Fibroblast of lung (primary cell): ENCODE results near the gene JAKMIP3. TPM values are rescaled to one million over a fixed set of nuclear protein-coding genes. Genes with fewer than 3 reads are reported as not detected.

Experiments used
- DNase-seq, 2 donors: peaks; one replicate each; pipeline versions ENCODE4 v3.0.0 to v3.0.0-alpha.2; 2010; ENCODE audit warnings: low read depth in 2 of 2
- H2AFZ ChIP-seq: 2 replicates; pipeline ENCODE4 v1.5.1; 2012; ENCODE audit warnings: low read length, control low read depth, inconsistent platforms
- H3K27ac ChIP-seq: 2 replicates; pipeline ENCODE4 v1.5.1; 2011; ENCODE audit warnings: low read length, control low read depth; ENCODE audit not compliant: insufficient read depth
- H3K27me3 ChIP-seq: 2 replicates; pipeline ENCODE4 v1.5.1; 2011; ENCODE audit warnings: mild to moderate bottlenecking, low read length; ENCODE audit not compliant: control insufficient read depth, insufficient read depth
- H3K36me3 ChIP-seq: 2 replicates; pipeline ENCODE4 v1.5.1; 2011; ENCODE audit warnings: low read length; ENCODE audit not compliant: control insufficient read depth, insufficient read depth
- H3K4me1 ChIP-seq: 2 replicates; pipeline ENCODE4 v1.5.1; 2011; ENCODE audit warnings: low read length; ENCODE audit not compliant: control insufficient read depth, insufficient read depth; ENCODE audit errors: extremely low read depth
- H3K4me2 ChIP-seq: 2 replicates; pipeline ENCODE4 v1.5.1; 2011; ENCODE audit warnings: low read length, control low read depth; ENCODE audit not compliant: insufficient read depth; ENCODE audit errors: extremely low read depth
- H3K4me3 ChIP-seq, 4 experiments: fragments of 200-600 bp in 1 of 4; sonication (generic) in 1 of 4; replicated peaks in 1 of 4; 2 replicates each; pipeline ENCODE4 v1.5.1; 2011 to 2016; ENCODE audit warnings: low read length in 4 of 4, low read depth in 3 of 4, mild to moderate bottlenecking in 3 of 4, control low read depth in 2 of 4, inconsistent platforms in 1 of 4, mixed read lengths in 1 of 4; ENCODE audit not compliant: insufficient read depth in 1 of 4; ENCODE audit errors: control extremely low read depth in 1 of 4
- H3K79me2 ChIP-seq: 2 replicates; pipeline ENCODE4 v1.5.1; 2012; ENCODE audit warnings: mild to moderate bottlenecking, low read length, inconsistent platforms; ENCODE audit not compliant: control insufficient read depth, insufficient read depth
- H3K9ac ChIP-seq: 2 replicates; pipeline ENCODE4 v1.5.1; 2011; ENCODE audit warnings: mild to moderate bottlenecking, low read length, control low read depth; ENCODE audit not compliant: insufficient read depth
- H3K9me3 ChIP-seq: 2 replicates; pipeline ENCODE4 v1.5.1; 2012; ENCODE audit warnings: low read depth, low read length; ENCODE audit not compliant: control insufficient read depth, insufficient read depth
- H4K20me1 ChIP-seq: 2 replicates; pipeline ENCODE4 v1.5.1; 2011; ENCODE audit warnings: low read length; ENCODE audit not compliant: control insufficient read depth, insufficient read depth; ENCODE audit errors: extremely low read depth
- EZH2 ChIP-seq: IDR thresholded peaks from 2 replicates; pipeline ENCODE4 v1.5.1; 2012; ENCODE audit warnings: low read length, control low read depth, mild to moderate bottlenecking; ENCODE audit errors: missing control alignments
- polyA plus RNA-seq, 2 donors: library from polyadenylated mRNA; depleted of rRNA in 1 of 2; stranded (reverse) in 1 of 2; unstranded in 1 of 2; fragments of >200 nt; gene quantifications; 2 replicates each; pipeline ENCODE4 v1.2.1, GENCODE V29; 2011 to 2012; ENCODE audit warnings: missing spikeins in 1 of 2
- total RNA-seq: library from RNA; depleted of rRNA; stranded (reverse); fragments of >200 nt; gene quantifications from 2 replicates; pipeline ENCODE4 v1.2.1, GENCODE V29; 2014
- TF ChIP-seq, protein P1 (sequence below), 2 donors: IDR thresholded peaks in 1 of 2; conservative IDR thresholded peaks in 1 of 2; 1 replicate in 1 of 2; 2 replicates in 1 of 2; pipeline ENCODE4 v1.5.1; 2011 to 2012; ENCODE audit warnings: low read length in 2 of 2, control low read depth in 1 of 2, inconsistent platforms in 1 of 2, low read depth in 1 of 2, mild to moderate bottlenecking in 1 of 2

JAKMIP3 gene
- total and polyA plus RNA-seq, 2 donors (not counting 1 experiment from before 2014, with no cell fraction given) = 0.17 TPM

DNA sequence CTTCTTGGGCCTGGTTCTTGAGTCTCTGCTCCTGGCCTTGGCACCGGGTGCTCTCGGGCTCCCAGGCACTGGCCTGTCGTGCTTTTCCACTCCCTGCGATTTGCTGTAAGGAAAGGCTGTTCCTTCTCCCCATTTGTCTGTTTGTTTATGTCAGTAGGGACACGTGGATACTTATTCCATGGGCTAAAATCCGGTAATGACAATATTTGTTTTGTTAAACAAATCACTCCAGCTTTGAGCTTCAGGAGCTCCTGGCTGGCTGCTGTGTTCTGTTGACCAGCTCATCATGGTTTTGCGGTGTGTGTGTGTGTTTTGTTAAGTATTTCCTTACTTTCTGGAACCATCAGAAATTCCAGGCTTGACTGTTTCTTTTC, 17.5 kb upstream of the JAKMIP3 start:
- Histone ChIP-seq H3K36me3 (no peaks in the 10 kb centered on the region), H3K4me3 (no peak overlapping the region), H3K9ac (no peak overlapping the region), H3K79me2 (no peaks in the 10 kb centered on the region), H3K4me1 (no peaks in the 10 kb centered on the region), H3K9me3 (no peaks in the 10 kb centered on the region), H3K4me2 (no peak overlapping the region), H3K27ac (no peak overlapping the region), H4K20me1 (no peaks in the 10 kb centered on the region), H2AFZ (no peak overlapping the region), H3K27me3 (no peaks in the 10 kb centered on the region)
- no peak for DNase-seq
- TF ChIP-seq EZH2 = no peak
- TF ChIP-seq, protein P1, sequence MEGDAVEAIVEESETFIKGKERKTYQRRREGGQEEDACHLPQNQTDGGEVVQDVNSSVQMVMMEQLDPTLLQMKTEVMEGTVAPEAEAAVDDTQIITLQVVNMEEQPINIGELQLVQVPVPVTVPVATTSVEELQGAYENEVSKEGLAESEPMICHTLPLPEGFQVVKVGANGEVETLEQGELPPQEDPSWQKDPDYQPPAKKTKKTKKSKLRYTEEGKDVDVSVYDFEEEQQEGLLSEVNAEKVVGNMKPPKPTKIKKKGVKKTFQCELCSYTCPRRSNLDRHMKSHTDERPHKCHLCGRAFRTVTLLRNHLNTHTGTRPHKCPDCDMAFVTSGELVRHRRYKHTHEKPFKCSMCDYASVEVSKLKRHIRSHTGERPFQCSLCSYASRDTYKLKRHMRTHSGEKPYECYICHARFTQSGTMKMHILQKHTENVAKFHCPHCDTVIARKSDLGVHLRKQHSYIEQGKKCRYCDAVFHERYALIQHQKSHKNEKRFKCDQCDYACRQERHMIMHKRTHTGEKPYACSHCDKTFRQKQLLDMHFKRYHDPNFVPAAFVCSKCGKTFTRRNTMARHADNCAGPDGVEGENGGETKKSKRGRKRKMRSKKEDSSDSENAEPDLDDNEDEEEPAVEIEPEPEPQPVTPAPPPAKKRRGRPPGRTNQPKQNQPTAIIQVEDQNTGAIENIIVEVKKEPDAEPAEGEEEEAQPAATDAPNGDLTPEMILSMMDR (conservative IDR thresholded peaks at IDR 0.05 in 1 of 2, IDR thresholded peaks at IDR 0.05 in 1 of 2; ENCODE audit: low read depth in 1 of 2, low read length in 2 of 2) = no peak

DNA sequence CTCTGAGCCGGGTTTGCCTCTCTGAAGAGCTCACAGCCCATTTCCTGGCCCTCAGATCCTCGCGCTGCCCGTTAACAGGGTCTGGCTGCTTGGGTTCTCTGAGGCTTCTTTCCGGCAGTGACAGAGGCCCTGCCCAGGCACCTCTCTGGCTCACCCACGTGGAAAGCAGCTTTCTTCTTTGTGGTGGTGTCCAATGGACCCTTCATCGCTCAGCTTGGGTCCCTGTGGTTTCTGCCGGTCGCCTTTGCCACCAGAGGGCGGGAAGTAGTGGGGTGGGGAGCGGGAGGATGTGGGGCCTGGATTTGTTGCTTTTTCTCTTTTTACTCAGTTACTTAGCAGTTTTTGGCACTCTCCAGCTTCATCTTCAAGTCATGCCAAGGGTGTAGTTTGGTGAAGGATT, 15.6 kb upstream of the JAKMIP3 start:
- Histone ChIP-seq H3K27me3 (no peaks in the 10 kb centered on the region), H3K79me2 (no peaks in the 10 kb centered on the region), H4K20me1 (no peaks in the 10 kb centered on the region), H3K36me3 (no peaks in the 10 kb centered on the region), H3K9me3 (no peaks in the 10 kb centered on the region), H2AFZ (no peak overlapping the region), H3K4me2 (no peak overlapping the region), H3K4me3 (no peak overlapping the region), H3K9ac (no peak overlapping the region), H3K27ac (no peak overlapping the region), H3K4me1 (no peaks in the 10 kb centered on the region)
- DNase-seq = no peak
- TF ChIP-seq EZH2 = no peak
- TF ChIP-seq, protein P1 (conservative IDR thresholded peaks at IDR 0.05 in 1 of 2, IDR thresholded peaks at IDR 0.05 in 1 of 2; ENCODE audit: low read depth in 1 of 2, low read length in 2 of 2) = no peak

DNA sequence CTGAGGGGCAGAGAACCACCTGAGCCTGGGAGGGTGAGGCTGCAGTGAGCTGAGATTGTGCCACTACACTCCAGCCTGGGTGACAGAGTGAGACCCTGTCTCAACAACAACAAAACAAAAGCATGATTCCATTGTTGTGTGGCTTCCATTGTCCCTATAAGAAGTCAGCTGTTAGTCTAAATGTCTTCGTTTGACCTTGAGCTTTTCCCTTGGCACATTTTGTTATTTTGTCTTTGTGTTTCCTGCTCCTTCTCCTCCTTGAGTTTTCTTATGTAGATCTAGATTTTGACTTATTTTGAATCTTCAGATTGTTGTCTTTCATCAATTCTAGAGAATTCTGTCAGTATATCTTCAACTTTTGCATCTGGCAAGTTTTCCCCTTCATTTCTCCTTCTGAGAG, 13.6 kb upstream of the JAKMIP3 start:
- no peak overlapping the region for H3K4me2 ChIP-seq
- H4K20me1 ChIP-seq = no peaks in the 10 kb centered on the region
- no peaks in the 10 kb centered on the region for H3K27me3 ChIP-seq
- H2AFZ ChIP-seq = no peak overlapping the region
- H3K79me2 ChIP-seq = no peaks in the 10 kb centered on the region
- no peak for DNase-seq
- H3K9me3 ChIP-seq = no peaks in the 10 kb centered on the region
- H3K9ac ChIP-seq = no peak overlapping the region
- H3K4me1 ChIP-seq = no peaks in the 10 kb centered on the region
- H3K27ac ChIP-seq = no peak overlapping the region
- no peak for TF ChIP-seq EZH2
- TF ChIP-seq, protein P1 (conservative IDR thresholded peaks at IDR 0.05 in 1 of 2, IDR thresholded peaks at IDR 0.05 in 1 of 2; ENCODE audit: low read depth in 1 of 2, low read length in 2 of 2) = no peak
- H3K4me3 ChIP-seq = no peak overlapping the region
- no peaks in the 10 kb centered on the region for H3K36me3 ChIP-seq
